Measurements from ENCODE around the gene EMC7. TPM values are rescaled to one million over a fixed set of nuclear protein-coding genes. Genes with fewer than 3 reads are reported as not detected.

The EMC7 gene
- total and polyA plus RNA-seq, 9 of the 15 experiments (the other 6 are each of a cell fraction or from before 2014, with no cell fraction given), result 25.8 to 92.8 (median 49.7) TPM

DNA sequence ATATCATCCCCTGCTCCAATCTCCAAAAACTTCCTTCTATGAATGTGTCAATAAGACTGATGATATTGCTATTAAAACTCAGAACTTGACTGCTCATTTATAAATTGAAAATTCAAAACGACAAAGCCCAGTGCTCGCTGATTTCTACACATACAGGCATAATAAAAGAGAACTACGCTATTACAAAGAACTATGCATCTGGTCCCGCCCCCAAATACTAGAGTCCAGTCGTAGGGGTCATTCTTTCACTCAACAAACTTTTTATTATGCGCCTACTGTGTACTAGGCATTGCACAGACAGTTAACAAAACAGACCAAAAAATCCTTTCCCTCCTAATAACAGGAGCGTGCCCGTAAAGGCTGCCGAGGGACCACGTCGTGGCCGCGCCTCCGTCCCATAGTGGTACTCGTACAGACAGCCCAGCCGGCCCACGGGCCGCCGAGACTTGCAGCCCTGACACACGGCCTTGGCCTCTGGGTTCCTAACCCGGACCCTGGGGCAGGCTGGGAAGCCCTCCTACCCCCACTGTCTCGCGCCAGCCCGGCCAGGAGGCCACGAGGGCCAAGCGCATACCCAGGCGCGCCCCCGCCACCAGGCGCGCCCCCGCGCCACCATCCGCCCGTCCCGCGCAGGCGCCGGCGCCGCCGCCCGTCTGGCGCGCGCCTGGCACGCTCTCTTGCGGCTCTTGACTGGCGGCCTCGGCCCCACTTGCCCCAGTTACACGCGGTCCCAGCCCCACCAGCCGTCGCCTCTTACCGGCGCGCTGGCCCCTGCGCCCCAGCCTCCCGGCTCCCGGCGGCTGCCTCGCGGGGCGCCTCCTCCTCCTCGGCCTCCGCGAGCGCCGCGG, 63.4 kb downstream of the EMC7 start (continued):
- TF ChIP-seq ZNF592 (IDR thresholded peaks at IDR 0.05) (0 out of 2 replicates have a peak, but pooled peaks have one; percentile 35), ZBTB1 (CRISPR knock-in tag; IDR thresholded peaks at IDR 0.05; ENCODE audit: borderline replicate concordance, low read depth) (no peak), ZNF175 (CRISPR knock-in tag; IDR thresholded peaks at IDR 0.05; ENCODE audit: low read depth) (0 out of 2 replicates have a peak, but pooled peaks have one; percentile 36), HOXB6 (CRISPR knock-in tag; IDR thresholded peaks at IDR 0.05; ENCODE audit: borderline replicate concordance) (no peak), MNT (conservative IDR thresholded peaks at IDR 0.05) (0 out of 4 replicates have a peak, but pooled peaks of 1 of the 2 experiments have one; percentile 20), CXXC5 (CRISPR knock-in tag; IDR thresholded peaks at IDR 0.05) (peak; percentile 84), MYC (IDR thresholded peaks at IDR 0.05; ENCODE audit: low read depth, low read length) (peak; percentile 80), MYC (CRISPR knock-in tag; IDR thresholded peaks at IDR 0.05; ENCODE audit: borderline replicate concordance, low read depth) (no peak), PHF8 (IDR thresholded peaks at IDR 0.05; ENCODE audit: borderline replicate concordance, low read length) (peak; percentile 77; the same call in 1 of the 2 replicates), E2F5 (CRISPR knock-in tag; IDR thresholded peaks at IDR 0.05) (0 out of 2 replicates have a peak, but pooled peaks have one; percentile 53), ZNF263 (CRISPR knock-in tag; IDR thresholded peaks at IDR 0.05; ENCODE audit: borderline replicate concordance) (0 out of 2 replicates have a peak, but pooled peaks have one; percentile 30), TAF7 (tag; IDR thresholded peaks at IDR 0.05) (no peak), MED1 (CRISPR knock-in tag; IDR thresholded peaks at IDR 0.05; ENCODE audit: borderline replicate concordance) (no peak), HDAC2 (IDR thresholded peaks at IDR 0.05) (0 out of 2 replicates have a peak, but pooled peaks have one; percentile 20), OTX1 (CRISPR knock-in tag; IDR thresholded peaks at IDR 0.05) (no peak), SMAD4 (CRISPR knock-in tag; conservative IDR thresholded peaks at IDR 0.05) (peak; percentile 87)

Data from K562 (cell line).